Measurements from ENCODE around the gene ENKUR.
"Not testable (repeated sequence)": the region's sequence is repeated elsewhere in the genome, so short reads cannot be mapped to it uniquely, and the experiment has no call there.

ENKUR gene

DNA sequence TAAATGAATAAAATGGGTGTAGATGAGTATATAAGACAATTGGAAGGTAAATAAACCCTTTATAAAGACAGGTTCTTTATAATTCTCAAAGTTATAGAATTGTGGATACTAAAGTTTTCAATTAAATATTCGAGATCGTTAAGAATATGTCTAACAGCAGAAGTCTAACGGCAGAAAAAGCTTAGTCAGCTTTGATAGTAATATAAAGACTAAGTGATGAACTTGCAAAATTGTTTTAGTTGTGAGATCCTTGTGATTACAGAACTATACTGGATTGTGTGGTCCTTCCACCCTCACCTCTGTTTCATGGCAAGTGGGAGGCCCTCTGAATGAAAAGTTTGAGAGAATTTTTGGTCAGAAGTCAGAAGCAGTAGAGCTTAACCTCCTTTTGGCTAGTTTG, 2.7 kb upstream of the ENKUR start:
- DNase-seq (ENCODE audit: low read depth), result no peak

DNA sequence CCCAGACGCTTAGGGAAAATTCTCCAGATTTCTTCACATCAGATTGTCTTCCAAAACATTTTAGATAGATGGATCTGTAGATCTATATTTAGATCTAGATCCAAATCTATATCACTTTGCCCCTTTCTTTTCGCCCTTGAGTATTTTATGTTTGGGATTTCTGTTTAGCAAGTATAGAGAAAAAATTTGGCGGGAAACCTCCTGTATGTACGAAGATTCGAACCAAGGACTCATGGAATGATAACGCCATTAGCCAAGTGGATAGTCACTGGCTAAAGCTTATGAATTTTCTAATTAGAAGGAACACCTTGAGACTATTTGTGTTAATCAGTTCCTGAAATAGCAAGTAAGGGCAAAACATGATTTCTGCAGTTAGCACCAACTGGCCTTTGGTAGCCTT, 1.7 kb upstream of the ENKUR start:
- no peak for DNase-seq (ENCODE audit: low read depth)

DNA sequence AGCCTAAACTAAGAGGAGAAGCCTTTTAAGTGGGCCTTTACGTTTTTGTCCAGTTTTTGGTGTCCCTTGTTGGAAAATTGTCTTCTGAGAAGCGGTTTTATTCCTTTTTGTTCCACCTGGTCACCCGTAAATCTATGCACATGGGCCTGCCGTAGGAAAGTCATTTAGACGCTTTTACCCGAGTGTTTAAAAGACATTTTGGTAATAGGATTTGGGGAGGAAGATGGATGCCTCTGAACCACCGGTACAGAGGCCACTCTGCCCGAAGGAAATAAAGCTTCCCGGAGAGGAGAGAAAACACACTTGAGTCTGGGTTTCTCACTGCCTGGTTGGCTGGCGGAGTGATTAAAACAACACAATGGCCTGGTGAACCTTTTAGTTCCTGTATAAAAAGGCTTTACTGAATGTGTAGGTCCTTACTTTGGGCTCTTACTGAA, 1.2 kb upstream of the ENKUR start:
- no peak for DNase-seq (ENCODE audit: low read depth)

DNA sequence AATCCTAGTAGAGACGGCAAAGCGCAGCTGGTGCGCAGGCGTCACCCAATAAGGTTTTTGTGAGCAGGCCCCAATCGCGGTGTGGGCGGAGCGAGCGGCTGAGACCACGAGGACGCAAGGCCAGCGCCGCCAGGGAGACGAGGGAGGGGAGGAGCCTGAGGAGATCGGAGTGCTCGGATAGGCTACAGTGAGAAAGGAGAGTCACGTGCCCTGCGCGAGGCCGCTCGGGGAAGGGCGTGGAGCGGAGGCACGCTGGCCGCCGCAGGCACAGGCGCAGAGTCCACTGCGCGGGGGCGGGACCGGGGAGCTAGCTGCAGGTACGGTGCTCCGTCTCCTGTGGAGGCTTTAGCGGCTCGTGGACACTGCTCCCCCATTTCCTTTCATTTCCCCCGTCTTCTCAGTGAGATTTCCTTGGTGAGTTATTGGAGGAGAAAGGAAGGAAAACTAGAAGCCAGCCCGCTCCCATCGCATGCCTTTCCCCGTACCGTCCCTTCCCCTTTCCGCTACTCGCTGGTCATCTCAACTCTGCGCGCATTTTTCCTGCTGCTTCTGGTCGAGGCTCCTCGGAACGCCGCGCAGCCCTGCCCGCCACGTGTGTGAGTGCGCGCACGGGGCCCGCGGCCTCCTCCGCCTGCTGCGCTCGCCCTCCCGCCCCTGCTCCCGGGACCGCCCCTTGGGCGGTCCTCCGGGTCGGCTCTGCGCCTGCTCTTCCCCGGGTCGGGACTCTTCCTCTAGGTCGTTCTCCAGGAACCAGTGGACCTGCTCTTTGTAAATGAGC, 607 bp upstream of the ENKUR start, which contains the start of gene THNSL1:
Gene THNSL1 (plus strand): TSS at position 237 of the 778 bp plus-strand sequence. CDS start 6,612 bp downstream, outside the sequence.
- peak; percentile 71 for DNase-seq (ENCODE audit: low read depth)

DNA sequence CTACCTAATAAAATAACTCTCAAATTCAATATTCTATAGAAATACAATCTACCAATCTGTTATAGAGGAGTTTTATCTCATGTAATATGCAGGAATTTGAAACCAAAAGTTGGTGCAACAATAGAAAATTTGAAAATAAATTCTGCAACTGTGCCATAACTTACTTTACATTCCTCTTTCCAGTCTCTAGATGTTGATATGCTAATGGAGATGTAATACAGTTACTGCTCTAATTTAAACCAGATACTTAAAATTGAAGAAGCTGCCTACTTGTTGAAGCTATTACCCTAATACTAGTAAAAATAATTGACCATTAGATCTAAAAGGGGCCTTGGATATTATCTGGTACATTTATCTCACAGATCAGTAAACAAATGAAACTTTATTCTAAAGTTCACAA, 1.4 kb downstream of the ENKUR start:
- no peak for DNase-seq (ENCODE audit: low read depth)

DNA sequence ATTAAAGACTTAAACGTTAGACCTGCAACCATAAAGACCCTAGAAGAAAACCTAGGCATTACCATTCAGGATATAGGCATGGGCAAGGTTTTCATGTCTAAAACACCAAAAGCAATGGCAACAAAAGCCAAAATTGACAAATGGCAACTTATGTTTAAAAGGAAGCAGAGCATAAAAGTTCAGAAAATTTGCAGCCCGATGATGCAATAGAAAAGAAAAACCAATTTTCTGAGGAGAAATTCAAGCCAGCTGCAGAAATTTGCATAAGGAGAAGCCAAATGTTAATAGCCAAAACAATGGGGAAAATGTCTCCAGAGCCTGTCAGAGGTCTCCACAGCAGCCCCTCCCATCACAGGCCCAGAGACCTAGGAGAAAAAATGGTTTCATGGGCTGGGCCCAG, 4.4 kb downstream of the ENKUR start:
- DNase-seq (ENCODE audit: low read depth), result not testable (repeated sequence)

DNA sequence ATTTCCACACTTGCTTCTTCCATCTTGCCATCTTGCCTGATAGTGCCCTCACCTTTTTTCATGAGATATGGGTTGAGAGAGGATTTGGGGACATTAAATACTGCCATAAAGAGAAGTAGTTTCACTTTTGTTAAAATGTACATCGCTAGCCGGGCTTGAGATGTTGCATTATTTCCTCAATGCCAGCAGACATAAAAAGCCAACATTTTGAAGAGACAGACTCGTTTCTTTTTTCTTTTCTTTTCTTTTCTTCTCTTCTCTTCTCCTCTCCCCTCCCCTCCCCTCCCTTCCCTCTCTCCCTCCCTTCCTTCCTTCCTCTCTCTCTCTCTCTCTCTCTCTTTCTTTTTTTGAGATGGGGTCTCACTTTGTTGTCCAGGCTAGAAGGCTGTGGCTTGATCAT, 17.9 kb downstream of the ENKUR start:
- DNase-seq (ENCODE audit: low read depth), result no peak

DNA sequence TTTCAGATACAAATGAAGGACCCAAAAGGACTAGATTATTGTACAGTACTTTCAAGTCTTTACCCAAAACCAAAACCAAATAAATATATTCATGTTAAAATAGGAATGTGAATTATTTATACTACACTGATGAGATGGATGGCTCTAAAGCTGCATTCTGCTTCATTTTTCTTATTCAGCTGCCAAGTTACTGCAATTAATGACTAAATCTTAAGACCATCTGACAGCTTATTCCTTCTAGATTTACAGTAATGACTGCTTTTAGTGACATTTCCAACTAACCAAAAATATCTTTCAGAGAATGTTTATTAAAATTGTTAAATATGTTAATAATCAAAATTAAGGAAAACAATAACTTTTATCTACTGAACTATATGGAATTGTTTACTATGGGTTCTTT, 20.9 kb downstream of the ENKUR start:
- DNase-seq (ENCODE audit: low read depth), result no peak

DNA sequence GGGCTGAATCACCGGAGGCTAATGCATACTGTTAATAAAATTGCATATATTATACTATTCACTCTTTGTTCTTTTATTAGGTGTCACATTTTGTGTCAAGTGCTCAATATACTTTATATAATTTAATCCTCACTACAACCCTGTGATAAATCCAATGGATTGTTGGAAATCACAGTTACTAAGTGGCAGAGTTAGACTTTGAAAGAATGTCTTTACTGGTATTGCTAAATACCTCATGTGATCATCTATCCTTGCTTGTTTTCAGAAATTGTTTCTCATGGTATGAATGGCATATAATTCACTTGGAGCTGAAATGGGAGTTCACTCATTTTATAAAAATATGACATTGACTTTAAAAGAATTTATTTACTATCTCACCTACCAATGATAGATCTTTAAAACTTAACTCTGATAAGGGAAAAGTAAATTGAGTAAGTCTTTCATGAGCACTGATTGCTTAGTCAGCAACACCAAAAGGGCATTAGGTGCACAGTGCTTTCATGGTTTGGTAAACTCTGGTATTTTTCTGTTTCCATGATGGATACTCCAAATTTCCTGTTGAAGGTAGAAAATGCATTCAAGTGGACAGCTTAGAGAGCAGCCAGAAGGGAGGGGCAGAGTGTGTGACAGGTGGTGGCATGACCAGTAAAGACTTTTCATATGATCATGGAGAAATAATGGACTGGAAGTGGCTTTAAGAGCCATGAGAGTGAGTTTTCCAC, 22.6 kb downstream of the ENKUR start:
- no peak for DNase-seq (ENCODE audit: low read depth)

DNA sequence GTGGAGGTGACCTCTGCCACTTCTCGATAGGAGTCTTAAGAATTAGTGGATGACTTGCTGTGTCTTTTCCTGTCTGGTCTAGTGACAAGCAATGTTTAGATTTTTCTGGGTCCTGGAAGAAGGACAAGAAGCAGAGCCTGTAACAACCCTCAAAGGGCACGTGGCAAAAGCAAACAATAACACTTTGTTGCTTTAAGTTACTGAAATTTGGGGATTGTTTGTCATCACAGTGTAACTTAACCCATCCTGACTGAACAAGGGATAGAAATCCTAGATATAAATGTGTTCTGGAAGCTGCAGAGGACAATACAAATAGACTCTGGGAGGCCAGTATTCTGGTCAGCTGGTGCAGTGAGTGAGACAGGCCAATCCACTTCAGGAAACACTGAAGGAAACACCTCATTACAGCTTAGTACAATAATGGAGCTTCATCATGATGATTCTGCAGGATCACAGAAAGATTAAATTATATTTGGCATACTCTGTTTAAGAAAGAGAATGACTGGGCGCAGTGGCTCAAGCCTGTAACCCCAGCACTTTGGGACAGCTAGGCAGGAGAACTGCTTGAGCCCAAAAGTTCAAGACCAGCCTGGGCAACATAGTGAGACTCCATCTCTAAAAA, 23.3 kb downstream of the ENKUR start:
- no peak for DNase-seq (ENCODE audit: low read depth)

DNA sequence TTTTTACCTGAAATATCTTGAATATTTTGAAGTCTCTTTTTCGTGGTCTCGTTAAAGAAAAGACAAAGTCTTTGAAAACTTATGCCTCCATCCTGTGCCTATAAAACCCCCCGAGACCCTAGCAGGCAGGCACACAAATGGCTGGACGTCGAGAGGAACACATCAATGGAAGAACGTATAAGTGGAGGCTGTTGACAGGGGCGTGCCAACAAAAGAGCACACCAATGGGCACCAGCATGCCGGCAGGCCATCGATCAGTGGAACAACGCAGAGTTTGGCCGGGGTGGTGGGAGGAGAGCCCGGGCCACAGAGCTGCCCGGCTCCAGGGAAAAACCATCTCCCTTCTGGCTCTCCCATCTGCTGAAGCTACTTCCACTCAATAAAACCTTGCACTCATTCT, 24.7 kb downstream of the ENKUR start:
- DNase-seq (ENCODE audit: low read depth), result no peak

DNA sequence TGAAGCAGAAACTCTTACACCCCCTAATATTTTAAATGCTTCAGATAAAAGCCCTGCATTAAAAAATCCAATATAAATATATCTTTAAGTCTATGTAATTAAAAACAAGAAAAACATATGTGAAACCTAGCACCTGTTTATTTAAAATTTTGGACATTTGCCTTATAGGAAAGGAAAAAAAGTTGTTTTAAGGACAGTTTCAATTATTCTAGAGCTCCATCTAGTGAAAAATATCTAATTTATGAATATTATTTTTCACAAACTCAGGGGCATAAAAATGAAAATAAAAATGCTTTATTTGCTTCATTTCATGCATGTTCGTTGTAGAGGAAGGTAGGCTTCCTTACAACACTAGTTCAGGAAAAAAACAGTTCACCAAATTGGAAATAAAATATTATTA, 26.1 kb downstream of the ENKUR start:
- DNase-seq (ENCODE audit: low read depth), result no peak

DNA sequence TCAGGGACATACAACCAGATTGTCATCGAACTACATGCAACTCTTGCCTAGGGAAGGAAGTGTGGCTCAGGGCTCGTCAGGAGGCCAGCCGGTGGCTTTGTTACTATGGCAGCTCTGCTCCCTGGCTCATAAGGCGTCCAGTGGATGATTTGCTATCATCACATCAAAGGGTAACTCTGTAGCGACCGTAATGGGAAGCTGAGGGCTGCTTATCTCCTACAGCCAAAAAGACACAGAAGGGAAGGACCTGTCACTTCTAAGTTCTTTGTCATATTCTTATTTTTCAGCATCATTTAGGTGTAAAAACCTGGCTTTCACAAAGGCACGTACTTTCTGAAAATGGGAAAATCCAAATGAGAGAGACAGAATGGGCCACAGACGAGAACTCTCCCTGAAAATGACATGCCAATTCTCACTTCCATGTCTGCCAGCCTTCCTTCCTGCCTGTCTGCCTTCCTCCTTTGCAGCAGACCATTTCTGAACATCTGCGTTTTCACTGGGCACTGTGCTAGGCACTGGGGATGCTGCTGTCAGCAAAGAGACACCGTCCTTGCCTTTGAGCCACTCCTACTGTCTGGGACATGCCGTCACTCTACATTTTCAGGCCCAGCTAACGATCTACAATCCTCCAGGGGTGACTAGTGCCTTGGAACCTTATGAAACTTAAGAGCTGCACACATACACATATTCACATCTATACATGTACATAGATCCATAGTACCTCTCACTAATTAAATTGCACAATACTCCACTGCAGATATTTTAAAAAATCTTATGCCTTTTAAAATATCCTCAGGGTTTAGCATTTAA, 26.9 kb downstream of the ENKUR start:
- no peak for DNase-seq (ENCODE audit: low read depth)

DNA sequence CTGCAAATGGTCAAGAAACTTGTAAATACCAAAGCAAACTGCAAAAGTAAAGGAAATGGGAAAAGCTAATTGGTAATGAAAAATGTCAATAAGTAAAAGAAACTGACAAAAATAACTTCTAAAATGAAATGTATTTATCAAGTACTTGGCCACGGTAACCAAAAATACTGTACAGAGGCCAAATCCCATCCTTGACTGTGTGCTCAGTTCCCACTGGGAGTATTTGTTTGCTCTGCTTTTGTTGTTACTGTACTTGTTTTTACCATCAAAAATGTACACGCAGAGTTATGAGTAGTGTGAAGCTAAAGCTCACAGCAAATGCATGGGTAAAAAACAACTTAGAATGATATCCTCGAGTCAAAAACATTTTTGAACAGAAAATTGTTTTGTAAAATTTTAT, 31.1 kb downstream of the ENKUR start:
- DNase-seq (ENCODE audit: low read depth), result no peak

DNA sequence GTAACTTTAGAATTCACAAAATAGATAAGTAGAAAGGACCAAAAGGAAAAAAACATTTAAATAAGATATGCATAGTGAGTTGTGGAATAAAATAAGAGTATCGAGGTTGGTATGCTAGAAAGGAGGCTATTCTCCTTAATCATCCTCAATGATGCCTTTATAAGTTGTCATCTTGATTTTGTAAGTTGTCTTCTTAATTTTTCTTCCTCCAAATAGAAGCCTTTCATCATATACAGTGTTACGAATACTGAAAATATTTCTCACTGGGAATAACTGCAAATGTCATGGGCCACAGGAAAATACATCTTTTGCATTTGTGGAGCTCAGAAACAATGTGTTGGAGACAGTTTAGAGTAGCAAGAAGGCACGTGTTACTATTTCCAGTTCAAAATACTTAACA, 32.0 kb downstream of the ENKUR start:
- DNase-seq (ENCODE audit: low read depth), result peak; percentile 19

DNA sequence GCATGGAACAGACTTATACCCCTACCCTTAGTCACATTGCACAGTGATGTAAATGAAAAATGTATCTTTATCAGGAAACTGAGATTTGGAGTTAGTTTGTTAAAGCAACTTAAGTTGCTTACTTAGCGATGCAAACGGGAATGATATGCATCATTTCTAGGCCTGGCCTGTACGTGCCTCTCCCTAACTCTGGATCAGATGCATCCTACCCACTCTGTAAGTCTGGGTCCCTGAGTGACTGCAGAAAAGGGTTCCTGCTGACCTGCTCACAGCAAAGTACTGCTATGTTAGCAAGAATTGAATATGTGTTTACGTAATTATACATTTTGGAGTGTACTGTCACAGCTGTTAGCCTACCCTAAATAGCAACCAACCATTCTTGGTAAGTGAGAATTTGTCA, 32.8 kb downstream of the ENKUR start:
- no peak for DNase-seq (ENCODE audit: low read depth)

DNA sequence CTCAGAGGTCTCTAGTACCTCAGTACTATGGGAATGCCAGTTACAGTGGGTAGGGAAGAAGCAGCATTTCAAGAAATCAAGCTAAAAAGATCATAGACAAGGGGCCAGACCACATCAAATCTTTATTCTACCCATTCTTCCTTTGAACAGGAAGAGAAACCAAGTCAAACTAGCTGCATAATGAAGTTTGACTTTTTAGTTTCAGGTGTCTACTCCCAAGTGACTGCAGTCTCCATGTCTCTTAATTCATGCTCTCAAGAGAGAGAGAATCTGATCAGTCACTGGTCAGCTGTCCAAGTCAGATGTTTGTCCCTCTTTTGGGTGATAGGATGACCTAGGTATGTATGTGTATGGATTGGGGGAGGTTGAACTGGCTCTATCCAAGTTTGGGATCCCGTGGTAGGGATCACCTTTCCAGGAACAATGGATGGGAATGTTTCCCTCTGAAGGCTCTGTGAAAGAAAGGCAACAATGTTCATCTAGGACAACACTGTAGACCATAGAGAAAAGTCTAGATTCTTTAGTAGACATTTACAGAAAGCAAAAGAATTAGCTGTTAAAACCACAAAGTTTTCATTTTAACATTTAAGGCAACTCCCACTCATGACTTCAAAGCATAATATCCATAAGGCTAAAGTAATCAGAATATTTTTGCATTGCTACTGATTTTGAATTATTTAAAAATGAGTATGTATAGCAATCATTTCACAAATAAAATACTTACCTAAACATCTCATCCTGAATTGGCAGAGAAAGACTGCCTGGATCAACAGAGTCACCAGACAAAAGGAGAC, 33.4 kb downstream of the ENKUR start:
- no peak for DNase-seq (ENCODE audit: low read depth)

DNA sequence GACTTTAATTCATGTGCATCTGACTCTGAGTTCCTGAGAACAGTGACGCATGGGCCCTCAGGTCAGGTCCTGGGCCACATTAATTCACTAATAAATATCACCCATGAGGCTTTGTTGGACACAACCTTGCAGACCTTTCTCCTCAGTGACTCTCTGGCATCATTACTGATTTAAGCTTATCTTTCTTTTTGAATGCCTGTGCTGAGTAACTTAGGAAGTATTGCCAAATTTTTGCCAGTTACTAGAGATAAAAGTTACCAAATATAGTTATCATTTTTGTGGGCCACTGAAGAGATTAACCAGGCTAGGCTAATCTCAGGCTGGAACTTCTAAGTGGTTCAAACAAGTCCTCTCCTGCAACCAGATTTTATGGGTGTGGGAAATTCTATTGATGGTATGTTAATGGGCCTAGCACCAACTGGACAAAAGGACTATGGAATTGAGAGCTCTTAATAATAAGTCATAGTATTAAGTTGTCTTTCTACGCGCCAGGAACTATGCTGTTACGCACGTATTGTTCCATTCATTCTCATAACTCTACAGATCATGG, 34.7 kb downstream of the ENKUR start:
- DNase-seq (ENCODE audit: low read depth), result no peak

DNA sequence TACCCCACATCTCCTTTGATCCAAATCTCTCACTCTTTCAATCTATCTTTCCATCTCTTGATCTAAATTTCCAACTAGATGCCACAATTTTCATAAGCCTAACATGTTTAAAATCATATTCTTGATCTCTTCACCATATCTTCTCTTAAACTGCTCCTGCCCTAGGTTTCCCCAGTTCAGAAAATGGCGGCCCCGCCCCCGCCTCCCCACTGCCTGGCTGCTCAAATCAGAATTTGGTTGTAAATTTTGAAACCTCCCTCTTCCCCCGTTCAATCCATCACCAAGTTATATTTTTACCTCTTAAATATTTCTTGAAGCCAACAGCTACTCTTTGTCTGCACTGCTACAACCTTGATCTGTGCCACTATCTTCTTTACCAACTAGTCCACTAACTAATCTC, 36.3 kb downstream of the ENKUR start:
- DNase-seq (ENCODE audit: low read depth), result no peak

DNA sequence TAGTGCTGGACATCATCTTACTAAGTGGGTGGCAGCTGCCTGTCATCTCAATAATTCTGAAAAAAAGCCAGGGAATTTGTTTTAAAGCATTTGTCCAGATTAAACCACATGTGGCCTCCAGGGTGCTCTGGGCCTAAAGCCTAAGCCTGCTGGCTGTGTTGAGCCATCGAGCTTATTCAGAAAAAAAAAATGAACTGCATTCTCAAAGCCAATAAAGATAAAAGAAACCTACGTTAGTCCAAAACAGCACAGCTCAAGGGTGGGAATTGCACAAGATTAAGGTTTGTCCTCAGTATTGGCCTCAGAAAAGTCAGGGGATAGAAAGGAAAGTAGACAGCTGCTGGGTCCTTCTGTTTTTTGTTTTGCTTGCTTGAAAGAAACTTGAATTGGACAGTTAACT, 41.0 kb downstream of the ENKUR start:
- DNase-seq (ENCODE audit: low read depth), result no peak

DNA sequence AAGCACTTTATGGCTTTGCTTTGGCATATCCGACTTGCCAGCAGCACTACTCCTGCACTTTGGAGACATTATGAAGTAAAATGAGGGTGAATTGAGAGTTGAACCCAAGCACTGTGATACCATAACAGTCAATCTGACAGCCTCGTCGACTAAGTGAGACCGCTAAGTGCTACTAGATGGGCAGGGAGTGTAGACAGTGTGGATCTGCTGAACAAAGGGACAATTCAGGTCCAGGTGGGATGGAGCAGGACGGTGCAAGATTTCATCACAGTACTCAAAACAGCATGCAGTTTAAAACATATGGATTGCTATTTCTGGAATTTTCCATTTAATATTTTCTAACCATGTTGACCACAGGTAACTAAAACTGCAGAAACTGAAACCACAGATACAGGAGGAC, 42.8 kb downstream of the ENKUR start:
- DNase-seq (ENCODE audit: low read depth), result no peak

Measured in HS-5 (cell line).